HCT116 (cell line): ENCODE measurements around the gene FAM227B. TPM values are rescaled to one million over a fixed set of nuclear protein-coding genes. Genes with fewer than 3 reads are reported as not detected.

Experiments
- ATAC-seq: fragments of 200-7000 bp; cut with Tn5 transposase; 2 replicates; pipeline ENCODE4 v1.9.1; 2020; ENCODE audit warnings: mild to moderate bottlenecking, moderate library complexity
- BruUV-seq: library from RNA; stranded (reverse); fragments of 400-500 nt; replicated peaks from 2 replicates; lab custom pipeline; 2021; lab: Mats Ljungman, UMichigan
- CTCF ChIA-PET: fragments of 300-600 bp; sonication (Branson Sonifier 250); formaldehyde crosslinking; loops from one replicate; lab custom pipeline; 2021; ENCODE audit warnings: antibody characterized with exemption; lab: Charles Lee
- POLR2A ChIA-PET: fragments of 300-600, 350-600 bp; sonication (Branson Sonifier 250); formaldehyde crosslinking; loops from one replicate; lab custom pipeline; 2021; ENCODE audit warnings: antibody characterized with exemption; lab: Charles Lee
- RAD21 ChIA-PET, 2 experiments: fragments of 300-600 bp; sonication (Branson Sonifier 250); formaldehyde crosslinking; loops; one replicate each; lab custom pipeline; 2023; ENCODE audit warnings: low total read pairs in 2 of 2; ENCODE audit not compliant: uncharacterized antibody in 2 of 2, unreplicated experiment in 2 of 2, low non-redundant PET in 1 of 2; lab: Charles Lee
- DNase-seq: peaks from one replicate; pipeline ENCODE4 v3.0.0-alpha.2; 2010; ENCODE audit warnings: low read depth, low spot score
- H2AFZ ChIP-seq: fragments of 200-600 bp; shearing (Covaris generic), sonication (generic); 2 replicates; pipeline ENCODE4 v1.6.1; 2017; ENCODE audit warnings: low read depth, mixed run types, mixed read lengths, antibody characterized with exemption, low read length; ENCODE audit not compliant: poor library complexity, severe bottlenecking
- H3K27ac ChIP-seq: 2 replicates; pipeline ENCODE4 v1.5.1; 2012; ENCODE audit warnings: low read depth, low read length
- H3K27me3 ChIP-seq: fragments of 200-600 bp; sonication (generic); 2 replicates; pipeline ENCODE4 v1.6.1; 2016; ENCODE audit warnings: mixed run types, low read length, mixed read lengths; ENCODE audit not compliant: insufficient read depth
- H3K36me3 ChIP-seq, 2 experiments: fragments of 200-500 bp in 1 of 2; fragments of 200-600 bp in 1 of 2; sonication (Bioruptor generic) in 1 of 2; sonication (generic) in 1 of 2; 2 replicates each; pipeline versions ENCODE4 v1.5.1 to v1.6.1; 2014 to 2016; ENCODE audit warnings: low read length in 2 of 2, inconsistent platforms in 1 of 2, mixed read lengths in 1 of 2, mixed run types in 1 of 2; ENCODE audit not compliant: insufficient read depth in 2 of 2, control insufficient read depth in 1 of 2
- H3K4me1 ChIP-seq, 2 experiments: fragments of 200-600 bp in 1 of 2; sonication (generic) in 1 of 2; 2 replicates each; pipeline versions ENCODE4 v1.5.1 to v1.6.1; 2012 to 2017; ENCODE audit warnings: low read length in 2 of 2, inconsistent platforms in 1 of 2, mild to moderate bottlenecking in 1 of 2, mixed read lengths in 1 of 2, mixed run types in 1 of 2, moderate library complexity in 1 of 2; ENCODE audit not compliant: insufficient read depth in 2 of 2, control insufficient read depth in 1 of 2
- H3K4me2 ChIP-seq: fragments of 200-600 bp; sonication (generic); 2 replicates; pipeline ENCODE4 v1.6.1; 2017; ENCODE audit warnings: mixed run types, low read length, mixed read lengths
- H3K4me3 ChIP-seq, 2 experiments: fragments of 200-600 bp in 1 of 2; sonication (generic) in 1 of 2; replicated peaks in 1 of 2; 2 replicates each; pipeline ENCODE4 v1.5.1; 2011 to 2016; ENCODE audit warnings: low read length in 2 of 2, control low read depth in 1 of 2, low read depth in 1 of 2, mild to moderate bottlenecking in 1 of 2, mixed read lengths in 1 of 2, mixed run types in 1 of 2
- H3K79me2 ChIP-seq: fragments of 200-600 bp; sonication (generic); 2 replicates; pipeline ENCODE4 v1.6.1; 2017; ENCODE audit warnings: mild to moderate bottlenecking, mixed run types, low read length, moderate library complexity, mixed read lengths; ENCODE audit not compliant: insufficient read depth
- H3K9ac ChIP-seq: fragments of 200-600 bp; sonication (generic); 2 replicates; pipeline ENCODE4 v1.6.1; 2016; ENCODE audit warnings: low read length, mixed read lengths
- H3K9me2 ChIP-seq: fragments of 200-600 bp; sonication (generic), shearing (Covaris generic); 2 replicates; pipeline ENCODE4 v1.6.1; 2017; ENCODE audit warnings: mixed run types, mild to moderate bottlenecking, moderate library complexity; ENCODE audit not compliant: insufficient read depth
- H3K9me3 ChIP-seq, 2 experiments: fragments of 200-500 bp in 1 of 2; fragments of 200-600 bp in 1 of 2; sonication (Bioruptor generic) in 1 of 2; sonication (generic) in 1 of 2; 2 replicates each; pipeline ENCODE4 v1.6.1; 2014 to 2017; ENCODE audit warnings: low read length in 2 of 2, mixed read lengths in 2 of 2, inconsistent platforms in 1 of 2, low read depth in 1 of 2, mild to moderate bottlenecking in 1 of 2, mixed run types in 1 of 2, moderate library complexity in 1 of 2; ENCODE audit not compliant: control insufficient read depth in 1 of 2, insufficient read depth in 1 of 2
- H4K20me1 ChIP-seq: fragments of 200-600 bp; sonication (generic), shearing (Covaris generic); 2 replicates; pipeline ENCODE4 v1.6.1; 2017; ENCODE audit warnings: mixed run types, mild to moderate bottlenecking, moderate library complexity; ENCODE audit not compliant: insufficient read depth
- ATF3 ChIP-seq: IDR thresholded peaks from 2 replicates; pipeline ENCODE4 v1.6.1; 2012
- CEBPB ChIP-seq: IDR thresholded peaks from 2 replicates; pipeline ENCODE4 v1.6.1; 2012; ENCODE audit warnings: low read depth
- CTCF ChIP-seq, 3 experiments: fragments of 200-600 bp in 1 of 3; sonication (generic) in 1 of 3; IDR thresholded peaks in 2 of 3; conservative IDR thresholded peaks in 1 of 3; 2 replicates each; pipeline ENCODE4 v1.5.1; 2012 to 2017; ENCODE audit warnings: low read depth in 2 of 3, low read length in 2 of 3, antibody characterized with exemption in 1 of 3, borderline replicate concordance in 1 of 3, control low read depth in 1 of 3, mild to moderate bottlenecking in 1 of 3, mixed read lengths in 1 of 3, mixed run types in 1 of 3, moderate library complexity in 1 of 3; ENCODE audit not compliant: insufficient read depth in 1 of 3
- EGR1 ChIP-seq: IDR thresholded peaks from 2 replicates; pipeline ENCODE4 v1.6.1; 2012; ENCODE audit warnings: low read depth
- ELF1 ChIP-seq: IDR thresholded peaks from 2 replicates; pipeline ENCODE4 v1.6.1; 2012; ENCODE audit warnings: low read depth, borderline replicate concordance
- FOSL1 ChIP-seq: IDR thresholded peaks from 2 replicates; pipeline ENCODE4 v1.6.1; 2012; ENCODE audit warnings: low read depth
- MAX ChIP-seq: IDR thresholded peaks from 2 replicates; pipeline ENCODE4 v1.6.1; 2012
- POLR2A ChIP-seq: IDR thresholded peaks from 2 replicates; pipeline ENCODE4 v1.7.0; 2011; ENCODE audit warnings: borderline replicate concordance; ENCODE audit not compliant: insufficient read depth, insufficient read length; ENCODE audit errors: extremely low read depth
- POLR2AphosphoS5 ChIP-seq: IDR thresholded peaks from 2 replicates; pipeline ENCODE4 v1.6.1; 2011; ENCODE audit warnings: mild to moderate bottlenecking, low read depth, low read length, moderate library complexity
- REST ChIP-seq: IDR thresholded peaks from 2 replicates; pipeline ENCODE4 v1.6.1; 2012; ENCODE audit warnings: low read depth
- SIN3A ChIP-seq: IDR thresholded peaks from 2 replicates; pipeline ENCODE4 v1.6.1; 2012; ENCODE audit warnings: low read depth
- SP1 ChIP-seq: IDR thresholded peaks from 2 replicates; pipeline ENCODE4 v1.6.1; 2012; ENCODE audit warnings: low read depth
- SRF ChIP-seq: IDR thresholded peaks from 2 replicates; pipeline ENCODE4 v1.6.1; 2012; ENCODE audit warnings: low read depth
- YY1 ChIP-seq: IDR thresholded peaks from 2 replicates; pipeline ENCODE4 v1.6.1; 2011; ENCODE audit warnings: low read length, low read depth, moderate library complexity, mild to moderate bottlenecking; ENCODE audit not compliant: insufficient replicate concordance; ENCODE audit errors: extremely low read depth
- ZBTB33 ChIP-seq: IDR thresholded peaks from 2 replicates; pipeline ENCODE4 v1.6.1; 2011; ENCODE audit warnings: mild to moderate bottlenecking, low read length, moderate library complexity; ENCODE audit not compliant: insufficient replicate concordance; ENCODE audit errors: extremely low read depth
- ZFX ChIP-seq: fragments of 450-650 bp; IDR thresholded peaks from 2 replicates; pipeline ENCODE4 v1.6.1; 2017
- ZNF274 ChIP-seq: fragments of 200-500 bp; sonication (Bioruptor generic); IDR thresholded peaks from 2 replicates; pipeline ENCODE4 v1.6.1; 2014; ENCODE audit warnings: mild to moderate bottlenecking, low read depth, low read length, inconsistent platforms
- intact Hi-C: fragments of 100-400 bp; cut with micrococcal nuclease; formaldehyde crosslinking; loops from 2 replicates; pipeline ENCODE4 v1.10.0; 2022
- total RNA-seq: library from RNA; stranded (reverse); gene quantifications from one replicate; pipeline ENCODE4 v1.2.1, GENCODE V29; 2021; ENCODE audit not compliant: unreplicated experiment

Gene FAM227B
- total RNA-seq, 1 experiment from 2014 or later: 6.9 TPM

GRCh38 chr15:49383266-49383665, 237.4 kb downstream of the FAM227B start:
- Histone ChIP-seq H4K20me1 (no peaks in the 10 kb centered on the region), H3K4me2 (no peak overlapping the region), H3K9ac (no peak overlapping the region), H3K9me3 (no peaks in the 10 kb centered on the region), H3K79me2 (no peaks in the 10 kb centered on the region), H3K4me3 (no peak overlapping the region), H3K27ac (no peak overlapping the region), H3K9me2 (no peaks in the 10 kb centered on the region), H3K27me3 (no peaks in the 10 kb centered on the region), H2AFZ (no peak overlapping the region), H3K4me1 (no peaks in the 10 kb centered on the region), H3K36me3 (no peaks in the 10 kb centered on the region)
- RAD21 ChIA-PET: no interaction called here
- CTCF ChIA-PET: no interaction called here
- no peak for ATAC-seq
- no TSS peak for BruUV-seq
- intact Hi-C loops: no loop called here
- POLR2A ChIA-PET: no interaction called here
- DNase-seq: no peak
- TF ChIP-seq POLR2AphosphoS5 (no peak), YY1 (no peak), SRF (no peak), MAX (no peak), SIN3A (no peak), CEBPB (no peak), POLR2A (no peak), ELF1 (no peak), CTCF (IDR thresholded peaks at IDR 0.05 in 2 of 3, conservative IDR thresholded peaks at IDR 0.05 in 1 of 3; ENCODE audit: borderline replicate concordance in 1 of 3, insufficient read depth in 1 of 3, low read depth in 2 of 3, low read length in 2 of 3) (no peak), ZBTB33 (no peak), REST (no peak), ZNF274 (no peak), ATF3 (no peak), EGR1 (no peak), ZFX (no peak), SP1 (no peak), FOSL1 (no peak)
- TF ChIP-seq, all 23 proteins: peak for 0
